SK-N-SH treated with all-trans-retinoic acid at 6 μM for 48 hours (cell line): ENCODE measurements around the gene HELZ2.

Experiments
- ARNTL ChIP-seq: fragments of 450-650 bp; formaldehyde crosslinking; IDR thresholded peaks from 2 replicates; pipeline ENCODE4 v1.5.0; 2020; ENCODE audit warnings: low read depth, mild to moderate bottlenecking, moderate library complexity, borderline replicate concordance
- CREB5 ChIP-seq: fragments of 250-450 bp; sonication (Bioruptor Pico); IDR thresholded peaks from 2 replicates; pipeline ENCODE4 v1.5.1; 2020; ENCODE audit warnings: low read depth, mild to moderate bottlenecking, moderate library complexity
- CSDC2 ChIP-seq: fragments of 250-450 bp; sonication (Bioruptor Pico); IDR thresholded peaks from 2 replicates; pipeline ENCODE4 v1.5.0; 2020; ENCODE audit warnings: mild to moderate bottlenecking, moderate library complexity
- ISL1 ChIP-seq: fragments of 250-450 bp; sonication (Bioruptor Pico); IDR thresholded peaks from 2 replicates; pipeline ENCODE4 v2.1.2; 2022; ENCODE audit warnings: mild to moderate bottlenecking, moderate library complexity
- PATZ1 ChIP-seq: fragments of 250-450 bp; sonication (Bioruptor Pico); IDR thresholded peaks from 2 replicates; pipeline ENCODE4 v1.8.0; 2020; ENCODE audit warnings: mild to moderate bottlenecking, moderate library complexity, borderline replicate concordance
- PPARA ChIP-seq: fragments of 250-450 bp; sonication (Bioruptor Pico); IDR thresholded peaks from 2 replicates; pipeline ENCODE4 v1.5.0; 2020; ENCODE audit warnings: mild to moderate bottlenecking, borderline replicate concordance
- SNAI2 ChIP-seq: fragments of 250-450 bp; sonication (Bioruptor Pico); IDR thresholded peaks from 2 replicates; pipeline ENCODE4 v1.5.0; 2020; ENCODE audit warnings: mild to moderate bottlenecking, moderate library complexity
- TOX ChIP-seq: fragments of 250-450 bp; sonication (Bioruptor Pico); IDR thresholded peaks from 2 replicates; pipeline ENCODE4 v1.8.0; 2021; ENCODE audit warnings: mild to moderate bottlenecking, moderate library complexity, borderline replicate concordance
- ZFP30 ChIP-seq: fragments of 450-650 bp; formaldehyde crosslinking; IDR thresholded peaks from 2 replicates; pipeline ENCODE4 v1.5.0; 2022; ENCODE audit warnings: mild to moderate bottlenecking, moderate library complexity
- ZNF8 ChIP-seq: fragments of 450-650 bp; formaldehyde crosslinking; IDR thresholded peaks from 2 replicates; pipeline ENCODE4 v1.5.0; 2020; ENCODE audit warnings: mild to moderate bottlenecking, moderate library complexity
- TF ChIP-seq, protein P1 (sequence below): fragments of 250-450 bp; sonication (Bioruptor Pico); IDR thresholded peaks from 2 replicates; pipeline ENCODE4 v1.5.0; 2020; ENCODE audit warnings: mild to moderate bottlenecking, moderate library complexity

- TF ChIP-seq PATZ1 (CRISPR knock-in tag) (no peak), TOX (CRISPR knock-in tag) (no peak), ARNTL (no peak), PPARA (CRISPR knock-in tag) (no peak), CSDC2 (CRISPR knock-in tag) (no peak), ISL1 (CRISPR knock-in tag) (no peak), CREB5 (CRISPR knock-in tag) (no peak), ZNF8 (CRISPR knock-in tag) (no peak), ZFP30 (CRISPR knock-in tag) (no peak), SNAI2 (CRISPR knock-in tag) (no peak)
- TF ChIP-seq, protein P1, sequence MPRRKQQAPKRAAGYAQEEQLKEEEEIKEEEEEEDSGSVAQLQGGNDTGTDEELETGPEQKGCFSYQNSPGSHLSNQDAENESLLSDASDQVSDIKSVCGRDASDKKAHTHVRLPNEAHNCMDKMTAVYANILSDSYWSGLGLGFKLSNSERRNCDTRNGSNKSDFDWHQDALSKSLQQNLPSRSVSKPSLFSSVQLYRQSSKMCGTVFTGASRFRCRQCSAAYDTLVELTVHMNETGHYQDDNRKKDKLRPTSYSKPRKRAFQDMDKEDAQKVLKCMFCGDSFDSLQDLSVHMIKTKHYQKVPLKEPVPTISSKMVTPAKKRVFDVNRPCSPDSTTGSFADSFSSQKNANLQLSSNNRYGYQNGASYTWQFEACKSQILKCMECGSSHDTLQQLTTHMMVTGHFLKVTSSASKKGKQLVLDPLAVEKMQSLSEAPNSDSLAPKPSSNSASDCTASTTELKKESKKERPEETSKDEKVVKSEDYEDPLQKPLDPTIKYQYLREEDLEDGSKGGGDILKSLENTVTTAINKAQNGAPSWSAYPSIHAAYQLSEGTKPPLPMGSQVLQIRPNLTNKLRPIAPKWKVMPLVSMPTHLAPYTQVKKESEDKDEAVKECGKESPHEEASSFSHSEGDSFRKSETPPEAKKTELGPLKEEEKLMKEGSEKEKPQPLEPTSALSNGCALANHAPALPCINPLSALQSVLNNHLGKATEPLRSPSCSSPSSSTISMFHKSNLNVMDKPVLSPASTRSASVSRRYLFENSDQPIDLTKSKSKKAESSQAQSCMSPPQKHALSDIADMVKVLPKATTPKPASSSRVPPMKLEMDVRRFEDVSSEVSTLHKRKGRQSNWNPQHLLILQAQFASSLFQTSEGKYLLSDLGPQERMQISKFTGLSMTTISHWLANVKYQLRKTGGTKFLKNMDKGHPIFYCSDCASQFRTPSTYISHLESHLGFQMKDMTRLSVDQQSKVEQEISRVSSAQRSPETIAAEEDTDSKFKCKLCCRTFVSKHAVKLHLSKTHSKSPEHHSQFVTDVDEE: no peak
Measured at GRCh38 chr20:63529861-63530787, 43.9 kb downstream of the HELZ2 start.
